HG03159 (cell line): Measurements from ENCODE around the gene CHMP2A.

ENCODE experiments used
- ATAC-seq: cut with Tn5 transposase; IDR thresholded peaks from one replicate; pipeline ENCODE4 v1.9.1; 2021; ENCODE audit warnings: mild to moderate bottlenecking, moderate library complexity; ENCODE audit not compliant: unreplicated experiment

The CHMP2A gene

GRCh38 chr19:58570770-58571574 lies 16.1 kb upstream of the CHMP2A start:
- no peak for ATAC-seq

GRCh38 chr19:58569943-58570670 lies 15.2 kb upstream of the CHMP2A start:
- no peak for ATAC-seq

DNA sequence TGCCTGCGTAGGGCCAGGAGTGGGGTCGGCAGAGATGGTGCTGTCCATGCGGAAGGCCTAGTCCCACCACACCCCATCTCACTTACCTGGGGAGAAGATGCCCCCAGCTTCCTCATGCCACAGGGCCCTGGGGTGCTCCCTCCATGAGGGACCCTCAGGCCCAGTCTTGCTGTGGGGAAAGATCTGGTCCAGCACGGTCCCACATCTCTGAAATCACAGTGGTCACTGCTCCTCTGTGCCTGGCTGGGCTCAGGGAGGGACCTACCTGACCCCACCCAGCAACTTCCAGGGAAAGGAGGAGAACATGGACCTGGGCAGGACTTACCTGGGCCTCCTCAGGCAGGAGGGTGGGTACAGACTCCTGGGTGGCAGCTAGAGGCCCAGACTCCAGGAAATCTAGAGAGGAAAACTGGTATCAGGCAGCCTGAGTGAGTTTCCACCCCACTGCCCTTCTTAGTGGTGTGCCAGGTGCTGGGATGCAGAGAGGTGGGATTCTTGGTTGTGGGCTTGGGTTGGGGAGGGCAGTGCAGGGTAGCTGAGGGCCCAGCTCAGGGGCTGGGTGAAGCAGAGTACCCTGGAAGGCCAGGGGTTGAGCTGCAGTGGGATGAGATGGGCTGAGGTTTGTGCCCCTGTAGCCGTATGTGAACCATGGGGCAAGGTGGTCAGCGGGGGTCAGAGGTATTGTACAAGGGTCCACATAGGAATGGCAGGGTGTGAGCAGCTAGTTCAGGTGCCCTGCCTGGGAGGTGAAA lies 14.5 kb upstream of the CHMP2A start:
- no peak for ATAC-seq

GRCh38 chr19:58568453-58569130 lies 13.7 kb upstream of the CHMP2A start:
- ATAC-seq: no peak

DNA sequence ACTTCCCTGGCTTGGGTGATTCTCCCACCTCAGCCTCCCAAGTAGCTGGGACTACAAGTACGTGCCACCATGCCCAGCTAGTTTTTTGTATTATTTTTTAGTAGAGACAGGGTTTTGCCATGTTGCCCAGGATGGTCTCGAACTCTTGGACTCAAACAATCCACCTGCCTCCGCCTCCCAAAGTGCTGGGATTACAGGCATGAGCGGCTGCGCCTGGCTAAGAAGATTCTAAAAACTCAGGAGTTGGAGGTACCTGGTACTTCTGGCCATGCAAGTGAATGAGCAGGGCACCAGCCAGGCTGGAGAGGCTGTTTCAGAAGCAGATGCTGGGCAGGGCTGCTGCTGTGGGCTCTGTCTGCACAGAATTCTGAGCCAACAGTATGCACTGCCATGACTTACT lies 12.1 kb upstream of the CHMP2A start:
- no peak for ATAC-seq

DNA sequence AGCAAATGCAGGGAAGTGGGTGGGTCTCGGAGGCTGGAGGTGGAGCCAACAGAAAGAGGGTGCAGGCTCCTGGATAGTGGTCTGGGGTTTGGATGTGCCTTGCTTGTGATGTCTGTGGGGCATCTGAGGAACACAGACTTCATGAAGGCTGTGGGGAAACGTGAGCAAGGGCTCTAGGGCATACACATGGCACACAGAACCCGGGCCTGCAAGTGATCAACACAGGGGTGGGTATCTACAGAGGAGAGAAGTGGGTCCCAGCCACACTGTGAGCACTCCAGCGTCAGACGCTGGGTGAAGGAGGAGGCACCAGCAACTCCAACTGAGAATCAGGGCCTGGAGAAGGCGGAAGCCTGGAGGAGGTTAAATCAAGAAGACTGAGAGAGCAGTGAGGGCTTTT lies 8.9 kb upstream of the CHMP2A start:
- no peak for ATAC-seq

- ATAC-seq: no peak
These were observed 8.2 kb upstream of the CHMP2A start for GRCh38 chr19:58563034-58563573.

- ATAC-seq: no peak
These were observed 7.5 kb upstream of the CHMP2A start for GRCh38 chr19:58562122-58563033.

GRCh38 chr19:58561373-58562121 lies 6.6 kb upstream of the CHMP2A start:
- ATAC-seq: no peak

GRCh38 chr19:58560921-58561320 lies 6.0 kb upstream of the CHMP2A start:
- no peak for ATAC-seq

- ATAC-seq: no peak
These were observed 5.3 kb upstream of the CHMP2A start for GRCh38 chr19:58560007-58560887.

DNA sequence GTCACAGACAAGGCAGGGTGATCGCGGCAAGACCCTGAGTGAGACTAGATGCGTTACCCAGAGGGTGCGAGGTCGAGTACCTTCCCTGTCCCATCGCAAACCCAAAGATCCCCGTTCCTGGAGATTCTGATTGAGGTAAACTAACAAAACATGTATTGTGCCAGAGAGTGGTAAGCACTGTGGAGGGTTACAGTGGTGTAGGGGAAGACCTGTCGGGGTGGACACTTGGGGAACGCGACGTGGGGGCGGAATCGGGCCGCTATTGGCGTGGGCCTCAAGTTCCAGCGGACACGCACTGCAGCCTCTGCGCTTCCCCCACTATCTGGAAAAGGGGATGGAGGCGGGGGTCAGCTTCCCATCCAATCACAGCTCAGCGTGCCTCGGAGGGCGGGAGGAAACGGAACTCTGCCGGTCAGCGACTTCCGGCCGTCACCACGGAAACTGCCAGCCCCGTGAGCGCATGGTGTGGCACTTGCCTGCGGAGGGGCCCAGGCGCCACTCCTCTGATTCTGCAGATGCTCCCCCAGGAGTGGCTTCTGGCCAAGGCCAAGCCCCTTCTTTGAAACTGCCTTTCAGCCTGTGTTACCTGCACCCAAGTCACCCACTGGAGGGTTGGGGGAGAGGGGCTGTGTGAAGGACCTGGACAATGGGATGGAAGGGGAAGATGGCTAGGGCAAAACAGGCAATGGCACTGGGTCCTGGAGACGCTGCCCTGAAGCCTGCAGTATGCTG lies 4.5 kb upstream of the CHMP2A start:
- ATAC-seq: peak; percentile 18

DNA sequence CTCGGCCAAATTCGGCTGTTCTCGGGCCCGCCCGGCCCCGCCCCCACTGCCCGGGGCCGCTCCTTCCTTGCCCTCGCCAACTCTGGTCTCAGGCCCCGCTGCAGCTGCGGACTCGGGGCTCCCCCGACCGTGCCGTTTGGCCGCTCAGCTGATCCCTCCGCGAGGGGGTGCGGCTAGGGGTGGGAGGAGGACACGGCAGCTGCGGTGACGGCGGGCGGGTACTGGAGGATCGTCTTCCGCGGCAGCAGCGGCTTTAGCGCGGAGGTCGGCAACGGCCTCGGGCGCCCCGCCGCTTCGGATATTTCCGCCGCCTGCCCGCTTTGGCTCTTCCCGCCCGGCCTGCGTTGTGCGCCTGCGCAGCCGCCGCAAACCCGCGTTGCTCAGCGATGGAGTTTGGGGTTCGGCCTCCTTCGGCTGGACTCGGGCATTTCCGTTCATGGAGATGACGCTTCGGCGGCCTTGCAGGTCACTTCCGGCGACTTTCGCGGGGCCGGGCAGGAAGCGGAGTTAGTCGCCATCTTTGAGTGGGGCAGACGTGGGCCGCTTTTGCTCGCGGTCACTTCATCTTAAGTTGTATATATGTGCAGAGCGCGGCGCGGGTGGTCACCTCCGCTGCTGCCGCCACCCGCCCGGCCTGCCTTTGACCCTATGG lies 3.8 kb upstream of the CHMP2A start:
- peak; percentile 50 for ATAC-seq

DNA sequence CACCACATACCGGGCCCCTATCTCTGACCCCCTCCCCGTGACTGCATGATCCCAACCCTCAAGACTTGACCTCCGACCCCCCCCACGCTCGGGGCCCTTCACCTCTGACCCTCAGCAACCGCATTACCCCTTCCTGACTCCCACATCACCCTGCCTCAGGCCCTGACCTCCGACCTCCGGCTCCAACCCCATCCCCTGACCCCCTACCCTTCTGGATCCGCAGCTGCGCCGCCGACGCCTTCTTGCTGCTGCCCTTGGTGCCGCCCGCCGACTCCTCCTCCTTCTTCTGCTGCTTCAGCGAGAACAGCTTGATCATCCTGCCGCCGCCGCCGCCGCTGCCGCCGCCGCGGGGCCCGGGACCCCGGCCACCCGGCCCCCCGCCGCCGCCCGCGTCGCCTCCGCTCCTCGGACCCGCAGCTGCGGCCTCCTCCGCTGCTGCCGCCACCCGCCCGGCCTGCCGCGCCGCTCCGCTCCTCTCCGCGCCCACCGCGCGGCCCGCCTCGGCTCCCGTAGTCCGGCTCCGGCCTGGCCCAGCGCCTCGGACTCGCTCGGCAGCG lies 3.2 kb upstream of the CHMP2A start, which contains the start of gene UBE2M:
Gene UBE2M, minus strand, starts transcription at position 546 of the 557 bp plus-strand sequence. Its CDS starts 230 bp downstream, at position 316.
- no peak for ATAC-seq

DNA sequence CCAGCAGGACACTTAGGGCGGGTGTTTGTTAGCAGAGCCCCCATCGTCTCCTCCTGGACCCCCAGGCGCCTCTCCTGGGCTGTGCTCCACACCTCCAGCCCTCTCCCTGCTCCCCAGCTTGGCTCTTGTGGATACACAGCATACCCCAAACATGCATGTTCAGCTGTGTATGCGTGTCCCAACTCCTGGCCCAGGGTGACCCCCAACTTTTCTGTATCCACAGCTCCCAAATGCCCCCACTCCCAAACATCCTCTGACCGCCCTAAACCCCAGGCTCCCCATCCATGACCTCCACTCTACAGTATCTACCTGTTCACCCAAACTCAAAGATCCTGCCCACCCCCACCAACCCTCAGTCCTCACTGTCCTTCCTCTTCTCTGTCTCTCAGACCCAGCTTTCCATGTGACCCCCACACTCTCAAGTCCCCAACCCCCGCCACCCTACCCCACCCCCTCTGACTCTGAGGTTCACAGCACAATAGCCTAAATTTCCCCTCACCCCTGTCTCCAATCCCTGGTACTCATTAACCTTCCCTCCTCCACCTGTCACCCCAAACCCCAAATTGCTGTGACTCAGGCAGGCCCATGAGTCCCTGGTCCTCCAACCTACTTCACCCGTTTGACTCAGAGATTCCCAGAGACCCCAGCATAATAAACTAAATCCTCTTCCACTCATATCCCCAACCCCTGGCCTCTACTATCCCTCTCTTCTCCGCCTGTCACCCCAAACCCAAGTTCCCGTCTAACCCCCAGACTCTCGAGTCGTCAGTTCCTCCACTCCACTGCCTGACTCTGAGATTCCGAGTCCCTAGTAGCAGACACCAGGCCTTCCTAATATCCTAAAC lies 2.5 kb upstream of the CHMP2A start:
- ATAC-seq: no peak
